ENCODE data around the gene TMEM100. TPM values are rescaled to one million over a fixed set of nuclear protein-coding genes. Genes with fewer than 3 reads are reported as not detected.
"Not testable (repeated sequence)": the region's sequence is repeated elsewhere in the genome, so short reads cannot be mapped to it uniquely, and the experiment has no call there.

The TMEM100 gene
- total and polyA plus RNA-seq, 8 donors = 0.39 to 4.1 (median 1.9) TPM

GRCh38 chr17:55673743-55674506, 48.7 kb downstream of the TMEM100 start:
- 59 to 76% methylated on average over 3 of the region's 3 CpGs for WGBS, 2 donors
- no peak for FAIRE-seq
- intact Hi-C loops (cut with DNase I) = no loop called here
- H3K27me3 ChIP-seq = peaks cover 0 to 4% (median 0%) of the 10 kb centered on the region in 4 donors
- no peaks in the 10 kb centered on the region for H3K4me1 ChIP-seq
- H3K27ac ChIP-seq = no peak overlapping the region
- H3K9me3 ChIP-seq = no peaks in the 10 kb centered on the region
- TF ChIP-seq, protein P1, sequence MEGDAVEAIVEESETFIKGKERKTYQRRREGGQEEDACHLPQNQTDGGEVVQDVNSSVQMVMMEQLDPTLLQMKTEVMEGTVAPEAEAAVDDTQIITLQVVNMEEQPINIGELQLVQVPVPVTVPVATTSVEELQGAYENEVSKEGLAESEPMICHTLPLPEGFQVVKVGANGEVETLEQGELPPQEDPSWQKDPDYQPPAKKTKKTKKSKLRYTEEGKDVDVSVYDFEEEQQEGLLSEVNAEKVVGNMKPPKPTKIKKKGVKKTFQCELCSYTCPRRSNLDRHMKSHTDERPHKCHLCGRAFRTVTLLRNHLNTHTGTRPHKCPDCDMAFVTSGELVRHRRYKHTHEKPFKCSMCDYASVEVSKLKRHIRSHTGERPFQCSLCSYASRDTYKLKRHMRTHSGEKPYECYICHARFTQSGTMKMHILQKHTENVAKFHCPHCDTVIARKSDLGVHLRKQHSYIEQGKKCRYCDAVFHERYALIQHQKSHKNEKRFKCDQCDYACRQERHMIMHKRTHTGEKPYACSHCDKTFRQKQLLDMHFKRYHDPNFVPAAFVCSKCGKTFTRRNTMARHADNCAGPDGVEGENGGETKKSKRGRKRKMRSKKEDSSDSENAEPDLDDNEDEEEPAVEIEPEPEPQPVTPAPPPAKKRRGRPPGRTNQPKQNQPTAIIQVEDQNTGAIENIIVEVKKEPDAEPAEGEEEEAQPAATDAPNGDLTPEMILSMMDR (IDR thresholded peaks at IDR 0.05) = no peak
- DNase-seq = no peak
- ATAC-seq = peak in 1 of 4 donors; percentile 30
- H3K36me3 ChIP-seq = no peaks in the 10 kb centered on the region
- no peak overlapping the region for H3K4me3 ChIP-seq

- DNase-seq (no peak), ATAC-seq (peak in 1 of 4 donors; percentile 29), FAIRE-seq (no peak)
- H3K4me3 ChIP-seq = no peak overlapping the region
- no peaks in the 10 kb centered on the region for H3K9me3 ChIP-seq
- no peaks in the 10 kb centered on the region for H3K36me3 ChIP-seq
- 61 to 72% methylated on average over 3 of the region's 3 CpGs for WGBS, 2 donors
- H3K27ac ChIP-seq = no peak overlapping the region
- intact Hi-C loops (cut with DNase I) = no loop called here
- H3K27me3 ChIP-seq = no peaks in the 10 kb centered on the region
- no peaks in the 10 kb centered on the region for H3K4me1 ChIP-seq
- TF ChIP-seq, protein P1 (IDR thresholded peaks at IDR 0.05) = no peak
These were observed 49.8 kb downstream of the TMEM100 start for GRCh38 chr17:55672585-55673501.

DNA sequence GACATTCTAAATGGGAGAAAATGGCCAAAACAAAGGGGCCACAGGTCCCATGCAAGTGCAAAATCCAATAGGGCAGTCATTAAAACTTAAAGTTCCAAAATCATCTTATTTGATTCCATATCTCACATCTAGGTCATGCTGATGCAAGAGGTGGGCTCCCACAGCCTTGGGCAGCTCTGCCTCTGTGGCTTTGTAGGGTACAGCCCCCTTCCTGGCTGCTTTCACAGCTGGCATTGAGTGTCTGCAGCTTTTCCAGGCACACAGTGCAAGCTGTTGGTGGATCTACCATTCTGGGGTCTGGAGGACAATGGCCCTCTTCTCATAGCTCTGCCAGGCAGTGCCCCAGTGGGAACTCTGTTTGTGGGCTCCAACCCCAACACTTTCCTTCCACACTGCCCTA, 50.7 kb downstream of the TMEM100 start:
- H3K4me3 ChIP-seq; H3K27ac ChIP-seq; H3K36me3 ChIP-seq; H3K9me3 ChIP-seq; intact Hi-C loops (cut with DNase I); FAIRE-seq; ATAC-seq; DNase-seq; H3K27me3 ChIP-seq; H3K4me1 ChIP-seq: not testable (repeated sequence)

Other genes starting within 250 kb of the TMEM100 start
- gene SMIM36, start 211.4 kb downstream of the TMEM100 start, total RNA-seq = not detected
- gene SMIM36, start 211.4 kb downstream of the TMEM100 start, polyA plus RNA-seq = under 1 TPM in 1 of 2 donors, not detected in 1; 0.09 TPM
- gene PCTP, start 28.2 kb upstream of the TMEM100 start, total RNA-seq = 1 to 10 TPM; 3.9 to 9.3 (median 6.3) TPM
- 1 to 10 TPM; 6.3 to 8.5 TPM for gene PCTP, start 28.2 kb upstream of the TMEM100 start, polyA plus RNA-seq

Data from pancreas (tissue), 10 donors.